HCT116 (cell line): ENCODE results near the gene ZNF670. TPM values are rescaled to one million over a fixed set of nuclear protein-coding genes. Genes with fewer than 3 reads are reported as not detected.

Source experiments
- ATAC-seq: fragments of 200-7000 bp; cut with Tn5 transposase; 2 replicates; pipeline ENCODE4 v1.9.1; 2020; ENCODE audit warnings: mild to moderate bottlenecking, moderate library complexity
- BruUV-seq: library from RNA; stranded (reverse); fragments of 400-500 nt; replicated peaks from 2 replicates; lab custom pipeline; 2021; lab: Mats Ljungman, UMichigan
- CTCF ChIA-PET: fragments of 300-600 bp; sonication (Branson Sonifier 250); formaldehyde crosslinking; loops from one replicate; lab custom pipeline; 2021; ENCODE audit warnings: antibody characterized with exemption; lab: Charles Lee
- POLR2A ChIA-PET: fragments of 300-600, 350-600 bp; sonication (Branson Sonifier 250); formaldehyde crosslinking; loops from one replicate; lab custom pipeline; 2021; ENCODE audit warnings: antibody characterized with exemption; lab: Charles Lee
- RAD21 ChIA-PET, 2 experiments: fragments of 300-600 bp; sonication (Branson Sonifier 250); formaldehyde crosslinking; loops; one replicate each; lab custom pipeline; 2023; ENCODE audit warnings: low total read pairs in 2 of 2; ENCODE audit not compliant: uncharacterized antibody in 2 of 2, unreplicated experiment in 2 of 2, low non-redundant PET in 1 of 2; lab: Charles Lee
- DNase-seq: peaks from one replicate; pipeline ENCODE4 v3.0.0-alpha.2; 2010; ENCODE audit warnings: low read depth, low spot score
- H2AFZ ChIP-seq: fragments of 200-600 bp; shearing (Covaris generic), sonication (generic); 2 replicates; pipeline ENCODE4 v1.6.1; 2017; ENCODE audit warnings: low read depth, mixed run types, mixed read lengths, antibody characterized with exemption, low read length; ENCODE audit not compliant: poor library complexity, severe bottlenecking
- H3K27ac ChIP-seq: 2 replicates; pipeline ENCODE4 v1.5.1; 2012; ENCODE audit warnings: low read depth, low read length
- H3K27me3 ChIP-seq: fragments of 200-600 bp; sonication (generic); 2 replicates; pipeline ENCODE4 v1.6.1; 2016; ENCODE audit warnings: mixed run types, low read length, mixed read lengths; ENCODE audit not compliant: insufficient read depth
- H3K36me3 ChIP-seq, 2 experiments: fragments of 200-500 bp in 1 of 2; fragments of 200-600 bp in 1 of 2; sonication (Bioruptor generic) in 1 of 2; sonication (generic) in 1 of 2; 2 replicates each; pipeline versions ENCODE4 v1.5.1 to v1.6.1; 2014 to 2016; ENCODE audit warnings: low read length in 2 of 2, inconsistent platforms in 1 of 2, mixed read lengths in 1 of 2, mixed run types in 1 of 2; ENCODE audit not compliant: insufficient read depth in 2 of 2, control insufficient read depth in 1 of 2
- H3K4me1 ChIP-seq, 2 experiments: fragments of 200-600 bp in 1 of 2; sonication (generic) in 1 of 2; 2 replicates each; pipeline versions ENCODE4 v1.5.1 to v1.6.1; 2012 to 2017; ENCODE audit warnings: low read length in 2 of 2, inconsistent platforms in 1 of 2, mild to moderate bottlenecking in 1 of 2, mixed read lengths in 1 of 2, mixed run types in 1 of 2, moderate library complexity in 1 of 2; ENCODE audit not compliant: insufficient read depth in 2 of 2, control insufficient read depth in 1 of 2
- H3K4me2 ChIP-seq: fragments of 200-600 bp; sonication (generic); 2 replicates; pipeline ENCODE4 v1.6.1; 2017; ENCODE audit warnings: mixed run types, low read length, mixed read lengths
- H3K4me3 ChIP-seq, 2 experiments: fragments of 200-600 bp in 1 of 2; sonication (generic) in 1 of 2; replicated peaks in 1 of 2; 2 replicates each; pipeline ENCODE4 v1.5.1; 2011 to 2016; ENCODE audit warnings: low read length in 2 of 2, control low read depth in 1 of 2, low read depth in 1 of 2, mild to moderate bottlenecking in 1 of 2, mixed read lengths in 1 of 2, mixed run types in 1 of 2
- H3K79me2 ChIP-seq: fragments of 200-600 bp; sonication (generic); 2 replicates; pipeline ENCODE4 v1.6.1; 2017; ENCODE audit warnings: mild to moderate bottlenecking, mixed run types, low read length, moderate library complexity, mixed read lengths; ENCODE audit not compliant: insufficient read depth
- H3K9ac ChIP-seq: fragments of 200-600 bp; sonication (generic); 2 replicates; pipeline ENCODE4 v1.6.1; 2016; ENCODE audit warnings: low read length, mixed read lengths
- H3K9me2 ChIP-seq: fragments of 200-600 bp; sonication (generic), shearing (Covaris generic); 2 replicates; pipeline ENCODE4 v1.6.1; 2017; ENCODE audit warnings: mixed run types, mild to moderate bottlenecking, moderate library complexity; ENCODE audit not compliant: insufficient read depth
- H3K9me3 ChIP-seq, 2 experiments: fragments of 200-500 bp in 1 of 2; fragments of 200-600 bp in 1 of 2; sonication (Bioruptor generic) in 1 of 2; sonication (generic) in 1 of 2; 2 replicates each; pipeline ENCODE4 v1.6.1; 2014 to 2017; ENCODE audit warnings: low read length in 2 of 2, mixed read lengths in 2 of 2, inconsistent platforms in 1 of 2, low read depth in 1 of 2, mild to moderate bottlenecking in 1 of 2, mixed run types in 1 of 2, moderate library complexity in 1 of 2; ENCODE audit not compliant: control insufficient read depth in 1 of 2, insufficient read depth in 1 of 2
- H4K20me1 ChIP-seq: fragments of 200-600 bp; sonication (generic), shearing (Covaris generic); 2 replicates; pipeline ENCODE4 v1.6.1; 2017; ENCODE audit warnings: mixed run types, mild to moderate bottlenecking, moderate library complexity; ENCODE audit not compliant: insufficient read depth
- ATF3 ChIP-seq: IDR thresholded peaks from 2 replicates; pipeline ENCODE4 v1.6.1; 2012
- CBX3 ChIP-seq: IDR thresholded peaks from 2 replicates; pipeline ENCODE4 v1.6.1; 2012; ENCODE audit warnings: low read depth
- CEBPB ChIP-seq: IDR thresholded peaks from 2 replicates; pipeline ENCODE4 v1.6.1; 2012; ENCODE audit warnings: low read depth
- CTCF ChIP-seq, 3 experiments: fragments of 200-600 bp in 1 of 3; sonication (generic) in 1 of 3; IDR thresholded peaks in 2 of 3; conservative IDR thresholded peaks in 1 of 3; 2 replicates each; pipeline ENCODE4 v1.5.1; 2012 to 2017; ENCODE audit warnings: low read depth in 2 of 3, low read length in 2 of 3, antibody characterized with exemption in 1 of 3, borderline replicate concordance in 1 of 3, control low read depth in 1 of 3, mild to moderate bottlenecking in 1 of 3, mixed read lengths in 1 of 3, mixed run types in 1 of 3, moderate library complexity in 1 of 3; ENCODE audit not compliant: insufficient read depth in 1 of 3
- EGR1 ChIP-seq: IDR thresholded peaks from 2 replicates; pipeline ENCODE4 v1.6.1; 2012; ENCODE audit warnings: low read depth
- ELF1 ChIP-seq: IDR thresholded peaks from 2 replicates; pipeline ENCODE4 v1.6.1; 2012; ENCODE audit warnings: low read depth, borderline replicate concordance
- EZH2 ChIP-seq: fragments of 200-600 bp; sonication (generic); IDR thresholded peaks from 2 replicates; pipeline ENCODE4 v1.6.1; 2017; ENCODE audit warnings: antibody characterized with exemption, mixed run types
- EZH2phosphoT487 ChIP-seq: fragments of 200-600 bp; IDR thresholded peaks from 2 replicates; pipeline ENCODE4 v1.6.1; 2018; ENCODE audit warnings: antibody characterized with exemption, borderline replicate concordance
- FOSL1 ChIP-seq: IDR thresholded peaks from 2 replicates; pipeline ENCODE4 v1.6.1; 2012; ENCODE audit warnings: low read depth
- JUND ChIP-seq: IDR thresholded peaks from 2 replicates; pipeline ENCODE4 v1.6.1; 2012
- MAX ChIP-seq: IDR thresholded peaks from 2 replicates; pipeline ENCODE4 v1.6.1; 2012
- POLR2AphosphoS5 ChIP-seq: IDR thresholded peaks from 2 replicates; pipeline ENCODE4 v1.6.1; 2011; ENCODE audit warnings: mild to moderate bottlenecking, low read depth, low read length, moderate library complexity
- RAD21 ChIP-seq: IDR thresholded peaks from 2 replicates; pipeline ENCODE4 v1.6.1; 2012; ENCODE audit warnings: low read depth, mild to moderate bottlenecking
- REST ChIP-seq: IDR thresholded peaks from 2 replicates; pipeline ENCODE4 v1.6.1; 2012; ENCODE audit warnings: low read depth
- SIN3A ChIP-seq: IDR thresholded peaks from 2 replicates; pipeline ENCODE4 v1.6.1; 2012; ENCODE audit warnings: low read depth
- SP1 ChIP-seq: IDR thresholded peaks from 2 replicates; pipeline ENCODE4 v1.6.1; 2012; ENCODE audit warnings: low read depth
- TCF7L2 ChIP-seq: IDR thresholded peaks from 2 replicates; pipeline ENCODE4 v1.7.0; 2011; ENCODE audit warnings: borderline replicate concordance, inconsistent platforms; ENCODE audit not compliant: insufficient read depth, insufficient read length; ENCODE audit errors: extremely low read depth
- ZBTB33 ChIP-seq: IDR thresholded peaks from 2 replicates; pipeline ENCODE4 v1.6.1; 2011; ENCODE audit warnings: mild to moderate bottlenecking, low read length, moderate library complexity; ENCODE audit not compliant: insufficient replicate concordance; ENCODE audit errors: extremely low read depth
- ZFX ChIP-seq: fragments of 450-650 bp; IDR thresholded peaks from 2 replicates; pipeline ENCODE4 v1.6.1; 2017
- ZNF274 ChIP-seq: fragments of 200-500 bp; sonication (Bioruptor generic); IDR thresholded peaks from 2 replicates; pipeline ENCODE4 v1.6.1; 2014; ENCODE audit warnings: mild to moderate bottlenecking, low read depth, low read length, inconsistent platforms
- intact Hi-C: fragments of 100-400 bp; cut with micrococcal nuclease; formaldehyde crosslinking; loops from 2 replicates; pipeline ENCODE4 v1.10.0; 2022
- total RNA-seq: library from RNA; stranded (reverse); gene quantifications from one replicate; pipeline ENCODE4 v1.2.1, GENCODE V29; 2021; ENCODE audit not compliant: unreplicated experiment

ZNF670 gene
- total RNA-seq, 1 experiment from 2014 or later: 6.9 TPM

GRCh38 chr1:247110627-247111258 lies 32.1 kb upstream of the ZNF670 start:
- intact Hi-C loops: no loop called here
- RAD21 ChIA-PET: no interaction called here
- Histone ChIP-seq H3K27ac (no peak overlapping the region), H3K4me3 (no peak overlapping the region), H3K9me3 (peaks cover 0 to 2% of the 10 kb centered on the region in 2 experiments; a peak in 1 of 4 replicates), H3K36me3 (no peaks in the 10 kb centered on the region), H3K79me2 (no peaks in the 10 kb centered on the region), H3K27me3 (no peaks in the 10 kb centered on the region), H2AFZ (no peak overlapping the region), H3K4me1 (peaks cover 0 to 15% of the 10 kb centered on the region in 2 experiments; a peak in 1 of 4 replicates), H4K20me1 (no peaks in the 10 kb centered on the region), H3K9ac (no peak overlapping the region), H3K9me2 (no peaks in the 10 kb centered on the region), H3K4me2 (0 out of 2 replicates have a peak overlapping the region, but pooled peaks have one; percentile 63)
- no peak for DNase-seq
- CTCF ChIA-PET: no interaction called here
- TF ChIP-seq EZH2phosphoT487 (no peak), CTCF (IDR thresholded peaks at IDR 0.05 in 2 of 3, conservative IDR thresholded peaks at IDR 0.05 in 1 of 3; ENCODE audit: borderline replicate concordance in 1 of 3, insufficient read depth in 1 of 3, low read depth in 2 of 3, low read length in 2 of 3) (no peak), ZNF274 (no peak), CEBPB (no peak), ELF1 (no peak), MAX (no peak), EGR1 (no peak), FOSL1 (no peak), POLR2AphosphoS5 (no peak), RAD21 (no peak), SIN3A (no peak), ZBTB33 (no peak), ZFX (no peak), ATF3 (no peak), JUND (no peak), SP1 (no peak), TCF7L2 (no peak), EZH2 (no peak), CBX3 (no peak), REST (no peak)
- no peak for ATAC-seq
- POLR2A ChIA-PET: no interaction called here
- BruUV-seq: no TSS peak
